GM19395 (cell line): ENCODE results near the gene DMD.

Experiments
- ATAC-seq: cut with Tn5 transposase; IDR thresholded peaks from one replicate; pipeline ENCODE4 v1.9.1; 2021; ENCODE audit warnings: mild to moderate bottlenecking, moderate library complexity; ENCODE audit not compliant: unreplicated experiment

Gene DMD

GRCh38 chrX:31894152-31894551, 1317.2 kb downstream of the DMD start:
- no peak for ATAC-seq

GRCh38 chrX:31893525-31893924, 1317.8 kb downstream of the DMD start:
- ATAC-seq, result peak; percentile 94

- ATAC-seq, result no peak
These were observed 1322.3 kb downstream of the DMD start for GRCh38 chrX:31889088-31889487.

- no peak for ATAC-seq
These were observed 1326.8 kb downstream of the DMD start for GRCh38 chrX:31884535-31884934.

GRCh38 chrX:31872007-31872406, 1339.3 kb downstream of the DMD start:
- no peak for ATAC-seq

- no peak for ATAC-seq
These were observed 1341.1 kb downstream of the DMD start for GRCh38 chrX:31870267-31870666.

- ATAC-seq, result no peak
These were observed 1350.7 kb downstream of the DMD start for GRCh38 chrX:31860686-31861085.

GRCh38 chrX:31858915-31859314, 1352.4 kb downstream of the DMD start:
- no peak for ATAC-seq

GRCh38 chrX:31854716-31855115, 1356.6 kb downstream of the DMD start:
- ATAC-seq, result no peak

- no peak for ATAC-seq
These were observed 1359.6 kb downstream of the DMD start for GRCh38 chrX:31851761-31852160.

- ATAC-seq, result no peak
These were observed 1363.6 kb downstream of the DMD start for GRCh38 chrX:31847773-31848172.

- no peak for ATAC-seq
These were observed 1366.3 kb downstream of the DMD start for GRCh38 chrX:31845003-31845402.

- no peak for ATAC-seq
These were observed 1372.7 kb downstream of the DMD start for GRCh38 chrX:31838617-31839016.

- no peak for ATAC-seq
These were observed 1373.8 kb downstream of the DMD start for GRCh38 chrX:31837445-31838049.

- no peak for ATAC-seq
These were observed 1374.9 kb downstream of the DMD start for GRCh38 chrX:31836479-31836878.

GRCh38 chrX:31832263-31832662, 1379.1 kb downstream of the DMD start:
- no peak for ATAC-seq

- no peak for ATAC-seq
These were observed 1390.7 kb downstream of the DMD start for GRCh38 chrX:31820430-31821210.

GRCh38 chrX:31819455-31819854, 1391.9 kb downstream of the DMD start:
- ATAC-seq, result no peak

GRCh38 chrX:31811106-31811505, 1400.2 kb downstream of the DMD start:
- no peak for ATAC-seq

- no peak for ATAC-seq
These were observed 1403.0 kb downstream of the DMD start for GRCh38 chrX:31808357-31808756.

- no peak for ATAC-seq
These were observed 1404.2 kb downstream of the DMD start for GRCh38 chrX:31807165-31807564.

GRCh38 chrX:31805781-31806180, 1405.6 kb downstream of the DMD start:
- no peak for ATAC-seq

GRCh38 chrX:31800219-31800618, 1411.1 kb downstream of the DMD start:
- ATAC-seq, result no peak
